Hepatic stellate cell (primary cell): ENCODE measurements around the gene PLCH1.
A peak's percentile ranks its signal among the peaks of the same experiment; 100 is the strongest.

Experiments used
- DNase-seq: peaks from one replicate; pipeline ENCODE4 v3.0.0; 2011; ENCODE audit warnings: low spot score

The PLCH1 gene

DNA sequence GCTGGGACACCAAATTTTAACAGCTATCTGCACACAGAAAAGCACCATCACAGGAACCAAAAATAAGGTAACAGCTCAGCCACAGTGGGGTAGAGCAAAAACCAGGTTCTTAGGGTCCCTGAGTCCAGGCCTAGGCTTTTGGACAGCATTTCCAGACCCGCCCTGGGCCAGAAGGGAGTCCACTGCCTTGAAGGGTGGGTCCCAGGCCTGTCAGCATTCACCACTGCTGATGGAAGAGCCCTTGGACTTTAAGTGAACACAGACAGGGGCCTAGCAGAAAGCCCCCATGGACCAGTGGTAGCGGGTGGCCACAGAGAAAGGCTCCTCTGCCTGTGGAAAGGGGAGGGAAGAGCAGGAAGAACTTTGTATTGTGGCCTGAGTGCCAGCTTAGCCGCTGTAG lies 56.4 kb downstream of the PLCH1 start:
- DNase-seq = no peak

DNA sequence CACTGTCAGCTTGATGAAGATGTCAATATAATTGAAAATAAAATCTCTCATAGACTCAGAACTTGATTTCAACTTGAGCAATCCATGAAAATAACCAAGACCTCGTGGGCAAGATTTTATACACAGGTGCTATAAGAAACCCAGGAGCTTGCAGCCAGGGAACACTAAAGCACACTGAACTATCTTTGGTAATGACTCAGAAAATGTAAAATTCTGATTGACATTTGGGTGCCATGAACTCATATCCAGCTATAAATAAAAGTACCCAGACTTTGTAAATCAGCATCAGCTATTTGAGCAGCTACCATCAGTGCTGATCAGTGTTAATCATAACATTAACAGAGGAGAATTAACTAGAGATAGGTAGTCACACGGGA lies 61.5 kb downstream of the PLCH1 start:
- no peak for DNase-seq

GRCh38 chr3:155682426-155683343 lies 62.2 kb downstream of the PLCH1 start:
- DNase-seq = no peak

- peak; percentile 3 for DNase-seq
Observed at GRCh38 chr3:155676252-155676981, 68.5 kb downstream of the PLCH1 start.

DNA sequence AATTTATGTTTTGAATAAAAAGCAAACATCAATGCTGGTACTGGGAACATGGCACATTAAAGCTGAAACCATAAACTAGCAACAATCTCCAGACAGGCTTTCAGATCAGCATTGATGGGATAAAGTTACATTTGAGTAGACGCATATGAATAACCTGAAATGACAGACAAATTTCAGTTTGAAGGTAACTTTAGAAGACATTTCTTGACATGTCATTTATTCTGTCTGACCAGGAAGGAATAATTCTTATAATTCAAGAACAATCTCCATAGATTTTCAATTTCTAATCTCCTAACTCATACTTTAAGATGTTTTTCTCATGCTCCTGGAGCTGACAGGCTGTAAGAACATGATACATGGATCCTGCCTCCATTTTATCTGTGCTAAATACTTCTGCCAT lies 69.8 kb downstream of the PLCH1 start:
- no peak for DNase-seq

GRCh38 chr3:155673421-155673820 lies 71.5 kb downstream of the PLCH1 start:
- DNase-seq = no peak

- no peak for DNase-seq
Observed at GRCh38 chr3:155670335-155670734, 74.5 kb downstream of the PLCH1 start.

GRCh38 chr3:155667988-155668387 lies 76.9 kb downstream of the PLCH1 start:
- DNase-seq = no peak

- peak; percentile 9 for DNase-seq
Observed at GRCh38 chr3:155664925-155665695, 79.8 kb downstream of the PLCH1 start.

GRCh38 chr3:155663467-155664212 lies 81.2 kb downstream of the PLCH1 start:
- no peak for DNase-seq

GRCh38 chr3:155661760-155662159 lies 83.1 kb downstream of the PLCH1 start:
- no peak for DNase-seq

DNA sequence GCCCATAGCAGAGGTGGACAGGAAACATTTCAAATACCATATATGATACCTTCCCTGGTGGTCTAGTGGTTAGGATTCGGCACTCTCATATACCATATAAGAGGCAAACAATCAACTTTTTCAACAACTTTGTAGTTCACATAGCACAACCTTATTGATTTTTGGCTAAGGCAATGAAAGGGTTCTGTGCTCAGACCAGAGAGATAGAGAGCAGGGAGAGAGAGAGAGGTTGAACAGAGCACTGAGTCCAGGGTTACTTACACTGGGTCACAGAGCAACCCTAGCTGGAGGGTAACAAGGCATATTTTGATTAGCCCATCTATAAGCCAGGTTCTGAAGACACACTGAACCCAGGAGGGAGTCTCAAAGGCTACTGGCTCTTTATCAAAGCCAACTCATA lies 83.8 kb downstream of the PLCH1 start:
- DNase-seq = no peak

DNA sequence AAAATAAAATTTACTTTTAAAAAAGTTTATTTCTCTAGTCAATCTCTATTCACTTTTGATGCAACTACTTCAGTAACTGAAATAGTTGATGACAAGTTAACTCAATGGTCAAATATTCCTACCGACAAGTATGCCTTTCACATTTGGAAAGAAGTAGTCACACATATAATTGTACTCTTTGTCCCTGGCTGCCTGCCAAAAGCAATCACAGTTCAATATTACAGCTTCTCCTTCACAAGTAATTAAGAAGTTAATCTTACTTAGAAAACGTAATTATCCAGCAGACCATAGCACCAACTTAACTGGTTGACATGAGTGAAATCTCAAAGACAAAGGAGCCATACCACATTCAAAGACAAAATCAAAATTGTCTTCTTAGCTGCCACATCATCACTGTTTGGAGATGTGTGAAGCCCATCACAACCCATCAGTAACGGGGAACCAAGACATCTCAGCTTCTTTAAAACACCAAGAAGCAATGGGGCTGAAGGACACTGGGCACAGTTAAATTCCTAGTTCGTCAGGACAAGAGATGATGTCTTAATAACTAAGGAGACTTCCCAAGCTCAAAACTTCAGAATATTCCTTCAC lies 86.1 kb downstream of the PLCH1 start:
- no peak for DNase-seq

DNA sequence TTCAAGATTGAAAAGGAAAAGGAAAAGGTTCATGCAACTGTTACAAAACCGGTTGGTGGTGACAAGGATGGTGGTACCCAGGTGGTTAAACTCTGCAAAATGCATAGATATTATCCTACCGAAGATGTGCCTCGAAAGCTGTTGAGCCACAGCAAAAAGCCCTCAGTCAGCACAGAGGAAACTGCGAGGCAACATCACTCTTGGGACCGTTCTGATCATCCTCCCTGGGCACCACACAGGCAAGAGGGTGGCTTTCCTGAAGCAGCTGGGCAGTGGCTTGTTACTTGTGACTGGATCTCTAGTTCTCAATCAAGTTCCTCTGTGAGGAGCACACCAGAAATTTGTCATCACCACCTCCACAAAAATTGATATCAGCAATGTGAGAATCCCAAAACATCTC lies 86.9 kb downstream of the PLCH1 start:
- no peak for DNase-seq

GRCh38 chr3:155657161-155657560 lies 87.7 kb downstream of the PLCH1 start:
- DNase-seq = no peak

DNA sequence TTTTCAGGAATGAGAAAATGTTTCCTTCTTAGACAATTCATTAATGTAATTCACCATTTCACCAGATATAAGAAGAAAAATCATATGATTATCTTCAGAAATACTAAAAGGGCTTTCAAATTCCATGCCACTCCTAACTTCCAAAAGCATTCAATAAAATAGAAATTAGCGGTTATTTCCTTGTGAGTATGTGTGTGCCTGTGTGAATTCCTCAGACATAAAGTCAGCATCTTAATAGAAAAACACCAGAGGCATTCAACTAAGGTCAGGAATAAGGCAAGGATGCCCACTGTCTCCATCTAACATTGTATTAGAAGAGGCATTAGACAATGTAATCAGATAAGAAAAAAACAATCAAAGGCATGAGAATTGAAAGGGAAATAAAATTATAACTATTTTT lies 88.4 kb downstream of the PLCH1 start:
- no peak for DNase-seq

DNA sequence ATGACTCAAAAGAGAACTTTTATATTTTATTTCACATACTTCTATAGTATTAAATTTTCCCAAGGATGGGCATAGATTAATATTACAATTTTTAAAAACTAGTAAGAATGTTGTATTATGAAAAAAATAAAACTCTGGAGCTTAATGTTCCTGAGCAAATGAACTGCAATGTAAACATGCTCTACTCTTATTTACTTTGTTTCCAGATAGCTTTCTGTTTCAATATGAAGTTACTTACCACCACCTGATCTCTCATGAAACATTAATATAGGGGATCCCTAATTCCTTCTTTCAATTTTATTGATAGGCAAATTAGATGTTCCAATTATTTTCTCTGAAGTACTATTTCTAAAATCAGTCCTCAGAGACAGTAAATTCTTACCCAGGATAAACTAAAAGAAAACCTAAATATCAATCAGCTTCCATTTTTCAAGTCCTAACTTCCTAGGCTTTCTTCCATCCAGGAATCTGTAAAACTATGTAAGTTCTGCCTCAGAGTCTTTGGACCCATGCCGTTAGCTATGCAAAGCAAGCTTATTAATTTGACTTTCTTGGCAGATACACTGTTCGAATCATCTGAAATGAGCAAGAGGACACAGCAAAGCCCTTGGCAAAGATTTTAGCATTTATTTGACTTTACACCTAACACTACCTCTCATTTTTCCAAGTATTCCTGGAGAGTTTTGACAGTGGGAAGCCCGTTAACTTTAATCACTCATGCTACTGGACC lies 93.2 kb downstream of the PLCH1 start:
- DNase-seq = no peak

DNA sequence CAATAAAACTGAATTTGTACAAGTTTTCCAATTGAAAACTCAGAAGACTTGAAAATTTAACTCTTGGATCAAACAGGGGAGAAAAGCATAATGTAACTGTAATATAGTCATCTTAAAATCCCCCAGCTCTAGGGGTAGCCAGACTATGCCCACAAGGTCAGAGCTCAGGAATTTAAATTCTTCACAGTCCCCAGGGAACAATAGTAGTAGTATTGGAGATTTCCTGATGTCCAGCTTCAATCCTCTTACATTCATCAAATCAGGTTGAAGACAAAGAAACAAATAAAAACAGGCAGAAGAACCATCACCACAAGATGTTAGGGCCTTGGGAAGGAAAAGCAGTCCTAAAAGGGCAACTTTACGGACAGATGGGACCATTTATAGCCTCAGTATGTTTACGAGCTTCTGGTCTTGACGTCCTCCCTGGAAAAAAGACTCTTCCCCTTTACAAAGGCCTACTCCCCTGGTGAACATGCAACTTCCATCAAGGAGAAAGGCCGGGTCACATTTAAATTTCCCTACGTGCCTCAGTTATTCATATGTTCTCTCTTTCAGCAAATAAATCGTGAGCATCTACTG lies 96.8 kb downstream of the PLCH1 start:
- no peak for DNase-seq

GRCh38 chr3:155647206-155647605 lies 97.7 kb downstream of the PLCH1 start:
- DNase-seq = no peak

DNA sequence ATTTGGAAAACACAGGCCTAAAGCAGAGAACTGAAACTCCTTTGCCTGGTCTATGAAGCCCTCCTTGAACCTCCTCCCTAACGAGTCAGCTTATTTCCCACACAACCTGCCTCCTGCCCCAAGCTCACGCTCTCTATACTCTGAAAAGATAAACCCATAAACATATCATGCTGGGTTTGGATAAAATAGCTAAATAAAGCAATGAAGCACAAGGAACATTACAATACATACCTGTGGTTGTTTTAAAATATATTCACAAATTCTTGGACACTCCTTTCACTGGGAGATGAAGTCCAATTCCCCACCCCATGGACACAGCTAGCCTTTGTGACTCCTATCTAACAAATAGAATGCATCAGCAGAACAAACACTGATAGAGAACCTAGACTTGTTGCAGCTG lies 98.2 kb downstream of the PLCH1 start:
- DNase-seq = no peak
